ENCODE measurements around the gene ATF2.

DNA sequence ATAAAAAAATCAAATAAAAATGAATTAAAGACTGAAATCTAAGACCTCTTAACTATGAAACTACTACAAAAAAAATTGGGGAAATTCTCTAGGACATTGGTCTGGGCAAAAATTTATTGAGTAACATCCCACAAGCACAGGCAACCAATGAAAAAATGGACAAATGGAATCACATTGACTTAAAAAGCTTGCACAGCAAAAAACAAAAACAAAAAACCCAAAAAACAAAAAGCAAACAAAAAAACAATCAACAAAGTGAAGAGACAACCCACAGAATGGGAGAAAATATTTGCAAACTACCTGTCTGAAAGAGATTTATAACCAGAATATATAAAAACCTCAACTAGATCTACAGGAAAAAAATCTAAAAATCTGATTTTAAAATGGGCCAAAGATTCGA lies 99.5 kb downstream of the ATF2 start:
- no peak for TF ChIP-seq EZH2 (IDR thresholded peaks at IDR 0.05)
- no peak for TF ChIP-seq POLR2AphosphoS5 (IDR thresholded peaks at IDR 0.05; ENCODE audit: borderline replicate concordance, low read depth, low read length)
- TF ChIP-seq FOXP2 (optimal IDR thresholded peaks at IDR 0.05; ENCODE audit: control extremely low read depth, extremely low read length, insufficient read depth) = no peak
